BLaER1 treated with 17β-estradiol and CSF1 and Interleukin-3, amounts not matched to agents 10 nM and 100 nM (cell line): ENCODE measurements around the gene HEATR9.

Experiments
- H3K27ac ChIP-seq, 11 experiments: shearing (Covaris generic); formaldehyde crosslinking; 2 replicates each; pipeline ENCODE4 v1.8.1; 2022
- H3K27me3 ChIP-seq, 11 experiments: shearing (Covaris generic); formaldehyde crosslinking; 2 replicates each; pipeline ENCODE4 v1.8.1; 2022
- H3K36me3 ChIP-seq, 11 experiments: shearing (Covaris generic); formaldehyde crosslinking; 2 replicates each; pipeline ENCODE4 v1.8.1; 2022
- H3K4me1 ChIP-seq, 10 experiments: shearing (Covaris generic); formaldehyde crosslinking; 2 replicates each; pipeline ENCODE4 v1.8.1; 2022
- H3K4me2 ChIP-seq, 11 experiments: shearing (Covaris generic); formaldehyde crosslinking; 2 replicates each; pipeline ENCODE4 v1.8.1; 2022
- H3K4me3 ChIP-seq, 10 experiments: shearing (Covaris generic); formaldehyde crosslinking; 2 replicates each; pipeline ENCODE4 v1.8.1; 2022
- H3K9ac ChIP-seq, 11 experiments: shearing (Covaris generic); formaldehyde crosslinking; 2 replicates each; pipeline ENCODE4 v1.8.1; 2022
- H3K9me3 ChIP-seq, 11 experiments: shearing (Covaris generic); formaldehyde crosslinking; replicated peaks in 1 of 11; 2 replicates each; pipeline ENCODE4 v1.8.1; 2022
- H4K20me1 ChIP-seq, 11 experiments: shearing (Covaris generic); formaldehyde crosslinking; 2 replicates each; pipeline ENCODE4 v1.8.1; 2022
- Cebpa-rat ChIP-seq, 11 experiments: shearing (Covaris generic); IDR thresholded peaks; 2 replicates each; pipeline ENCODE4 v1.8.1; 2022

HEATR9 gene

GRCh38 chr17:35841505-35841904 lies 27.2 kb downstream of the HEATR9 start:
- no peaks in the 10 kb centered on the region for H3K9me3 ChIP-seq
- TF ChIP-seq Cebpa-rat (IDR thresholded peaks at IDR 0.05): no peak

GRCh38 chr17:35841101-35841500 lies 27.6 kb downstream of the HEATR9 start:
- H3K4me3 ChIP-seq: no peak overlapping the region
- H3K4me2 ChIP-seq: no peak overlapping the region
- H3K27me3 ChIP-seq: no peaks in the 10 kb centered on the region
- H3K36me3 ChIP-seq: peaks cover 99 to 100% (median 100%) of the 10 kb centered on the region in 11 experiments
- no peaks in the 10 kb centered on the region for H3K9me3 ChIP-seq
- H3K9ac ChIP-seq: no peak overlapping the region
- peaks cover 0 to 9% (median 0%) of the 10 kb centered on the region in 10 experiments; a peak in 9 of 20 replicates for H3K4me1 ChIP-seq
- no peak overlapping the region for H3K27ac ChIP-seq
- TF ChIP-seq Cebpa-rat (IDR thresholded peaks at IDR 0.05): no peak
- H4K20me1 ChIP-seq: peaks cover 6 to 53% (median 44%) of the 10 kb centered on the region in 11 experiments; a peak in 18 of 22 replicates

More at GRCh38 chr17:35841505-35841904, 27.2 kb downstream of the HEATR9 start:
- no peak overlapping the region for H3K9ac ChIP-seq
- H3K4me1 ChIP-seq: peaks cover 0 to 9% (median 0%) of the 10 kb centered on the region in 10 experiments; a peak in 9 of 20 replicates
- no peak overlapping the region for H3K27ac ChIP-seq
- H3K4me2 ChIP-seq: no peak overlapping the region
- no peak overlapping the region for H3K4me3 ChIP-seq
- H4K20me1 ChIP-seq: peaks cover 6 to 57% (median 44%) of the 10 kb centered on the region in 11 experiments; a peak in 18 of 22 replicates
- no peaks in the 10 kb centered on the region for H3K27me3 ChIP-seq
- H3K36me3 ChIP-seq: peaks cover 99 to 100% (median 100%) of the 10 kb centered on the region in 11 experiments

GRCh38 chr17:35825206-35825605 lies 43.5 kb downstream of the HEATR9 start:
- H3K4me2 ChIP-seq: no peak overlapping the region
- H4K20me1 ChIP-seq: peaks cover 12 to 86% (median 53%) of the 10 kb centered on the region in 11 experiments; a peak in 19 of 22 replicates
- H3K9ac ChIP-seq: no peak overlapping the region
- H3K27ac ChIP-seq: no peak overlapping the region
- 0 out of 20 replicates have a peak, but pooled peaks cover 0 to 3% (median 0%) of the 10 kb centered on the region in 10 experiments for H3K4me1 ChIP-seq
- H3K27me3 ChIP-seq: no peaks in the 10 kb centered on the region
- no peak for TF ChIP-seq Cebpa-rat (IDR thresholded peaks at IDR 0.05)
- no peaks in the 10 kb centered on the region for H3K9me3 ChIP-seq
- no peak overlapping the region for H3K4me3 ChIP-seq
- H3K36me3 ChIP-seq: peaks cover 96 to 100% (median 99%) of the 10 kb centered on the region in 11 experiments

GRCh38 chr17:35821308-35821707 lies 47.4 kb downstream of the HEATR9 start:
- H3K4me3 ChIP-seq: no peak overlapping the region
- peaks cover 27 to 97% (median 77%) of the 10 kb centered on the region in 11 experiments; a peak in 21 of 22 replicates for H4K20me1 ChIP-seq
- no peak overlapping the region for H3K4me2 ChIP-seq
- H3K4me1 ChIP-seq: peaks cover 0 to 7% (median 0%) of the 10 kb centered on the region in 10 experiments; a peak in 2 of 20 replicates
- peaks cover 95 to 100% (median 98%) of the 10 kb centered on the region in 11 experiments for H3K36me3 ChIP-seq
- no peak for TF ChIP-seq Cebpa-rat (IDR thresholded peaks at IDR 0.05)
- no peaks in the 10 kb centered on the region for H3K27me3 ChIP-seq
- no peak overlapping the region for H3K9ac ChIP-seq
- no peak overlapping the region for H3K27ac ChIP-seq
- H3K9me3 ChIP-seq: no peaks in the 10 kb centered on the region

- Histone ChIP-seq H4K20me1 (peaks cover 45 to 97% (median 79%) of the 10 kb centered on the region in 11 experiments; a peak in 21 of 22 replicates), H3K4me2 (no peak overlapping the region), H3K4me1 (peaks cover 0 to 7% (median 0%) of the 10 kb centered on the region in 10 experiments; a peak in 4 of 20 replicates), H3K27ac (no peak overlapping the region), H3K9ac (no peak overlapping the region; a peak in 1 of 22 replicates), H3K4me3 (no peak overlapping the region), H3K27me3 (no peaks in the 10 kb centered on the region), H3K9me3 (no peaks in the 10 kb centered on the region), H3K36me3 (peaks cover 88 to 100% (median 92%) of the 10 kb centered on the region in 11 experiments)
- no peak for TF ChIP-seq Cebpa-rat (IDR thresholded peaks at IDR 0.05)
Observed at GRCh38 chr17:35819455-35819854, 49.2 kb downstream of the HEATR9 start.

- peaks cover 11 to 24% (median 14%) of the 10 kb centered on the region in 10 experiments for H3K4me1 ChIP-seq
- H3K4me3 ChIP-seq: no peak overlapping the region
- no peak overlapping the region for H3K4me2 ChIP-seq
Observed at GRCh38 chr17:35817196-35817595, 51.5 kb downstream of the HEATR9 start.

GRCh38 chr17:35816723-35817122 lies 52.0 kb downstream of the HEATR9 start:
- Histone ChIP-seq H4K20me1 (peaks cover 67 to 100% (median 88%) of the 10 kb centered on the region in 11 experiments; a peak in 21 of 22 replicates), H3K36me3 (peaks cover 61 to 99% (median 76%) of the 10 kb centered on the region in 11 experiments), H3K4me3 (no peak overlapping the region), H3K4me1 (peaks cover 15 to 28% (median 19%) of the 10 kb centered on the region in 10 experiments), H3K27me3 (no peaks in the 10 kb centered on the region), H3K27ac (no peak overlapping the region), H3K4me2 (no peak overlapping the region), H3K9ac (peak overlapping the region in 1 of 11 experiments; percentile 24; a peak in 1 of 22 replicates), H3K9me3 (no peaks in the 10 kb centered on the region)
- TF ChIP-seq Cebpa-rat (IDR thresholded peaks at IDR 0.05): no peak

More at GRCh38 chr17:35817196-35817595, 51.5 kb downstream of the HEATR9 start:
- Histone ChIP-seq H4K20me1 (peaks cover 67 to 100% (median 88%) of the 10 kb centered on the region in 11 experiments; a peak in 21 of 22 replicates), H3K36me3 (peaks cover 66 to 99% (median 79%) of the 10 kb centered on the region in 11 experiments), H3K27me3 (no peaks in the 10 kb centered on the region), H3K9ac (peak overlapping the region in 1 of 11 experiments; percentile 24; a peak in 1 of 22 replicates), H3K9me3 (no peaks in the 10 kb centered on the region), H3K27ac (no peak overlapping the region)
- no peak for TF ChIP-seq Cebpa-rat (IDR thresholded peaks at IDR 0.05)

- Histone ChIP-seq H3K4me2 (peak overlapping the region; percentile 18 to 99 (median 89); a peak in 18 of 22 replicates), H3K4me3 (no peak overlapping the region), H3K4me1 (peaks cover 40 to 54% (median 46%) of the 10 kb centered on the region in 10 experiments), H3K9me3 (no peaks in the 10 kb centered on the region), H4K20me1 (peaks cover 68 to 81% (median 78%) of the 10 kb centered on the region in 11 experiments; a peak in 21 of 22 replicates), H3K36me3 (peaks cover 18 to 59% (median 36%) of the 10 kb centered on the region in 11 experiments), H3K27ac (no peak overlapping the region), H3K9ac (peak overlapping the region in 1 of 11 experiments; percentile 30; a peak in 2 of 22 replicates), H3K27me3 (no peaks in the 10 kb centered on the region)
- 0 out of 22 replicates have a peak, but pooled peaks of 1 of the 11 experiments have one; percentile 19 for TF ChIP-seq Cebpa-rat (IDR thresholded peaks at IDR 0.05)
Observed at GRCh38 chr17:35812456-35812855, 56.2 kb downstream of the HEATR9 start.

GRCh38 chr17:35811759-35812158 lies 56.9 kb downstream of the HEATR9 start:
- H3K4me3 ChIP-seq: no peak overlapping the region
- H3K9me3 ChIP-seq: no peaks in the 10 kb centered on the region
- H3K27me3 ChIP-seq: no peaks in the 10 kb centered on the region
- H3K9ac ChIP-seq: peak overlapping the region in 1 of 11 experiments; percentile 30; a peak in 2 of 22 replicates
- H3K4me2 ChIP-seq: peak overlapping the region; percentile 18 to 99 (median 89)
- no peak for TF ChIP-seq Cebpa-rat (IDR thresholded peaks at IDR 0.05)
- H3K4me1 ChIP-seq: peaks cover 39 to 56% (median 48%) of the 10 kb centered on the region in 10 experiments
- peaks cover 11 to 52% (median 29%) of the 10 kb centered on the region in 11 experiments for H3K36me3 ChIP-seq
- H4K20me1 ChIP-seq: peaks cover 61 to 74% (median 71%) of the 10 kb centered on the region in 11 experiments; a peak in 21 of 22 replicates
- no peak overlapping the region for H3K27ac ChIP-seq
